RWPE1 (cell line): Measurements from ENCODE around the gene MTTP.

ENCODE experiments used
- CTCF ChIA-PET: fragments of 350-600 bp; sonication (Branson Sonifier 250); formaldehyde crosslinking; extraction: SDS; loops from one replicate; lab custom pipeline; 2021; lab: Yijun Ruan, JAX
- POLR2A ChIA-PET: fragments of 400-600 bp; formaldehyde crosslinking; extraction: SDS; loops from one replicate; lab custom pipeline; 2020; ENCODE audit warnings: antibody characterized with exemption; ENCODE audit not compliant: low non-redundant PET; lab: Yijun Ruan, JAX
- DNase-seq: peaks from one replicate; pipeline ENCODE4 v3.0.0; 2012; ENCODE audit warnings: low spot score
- H3K27ac ChIP-seq: fragments of 450-650 bp; 2 replicates; pipeline ENCODE4 v1.5.1; 2017
- CTCF ChIP-seq: fragments of 450-650 bp; conservative IDR thresholded peaks from 2 replicates; pipeline ENCODE4 v1.5.1; 2017; ENCODE audit warnings: low read depth, mild to moderate bottlenecking

MTTP gene

GRCh38 chr4:99630857-99631360 is 56.3 kb downstream of the MTTP start:
- H3K27ac ChIP-seq: no peak overlapping the region
- POLR2A ChIA-PET: no interaction called here
- CTCF ChIA-PET: no interaction called here
- DNase-seq: no peak
- no peak for TF ChIP-seq CTCF

GRCh38 chr4:99633772-99634171 is 59.1 kb downstream of the MTTP start:
- POLR2A ChIA-PET: no interaction called here
- DNase-seq: peak; percentile 39
- TF ChIP-seq CTCF: no peak
- CTCF ChIA-PET: no interaction called here
- peak overlapping the region; percentile 46; the same call in 1 of the 2 replicates for H3K27ac ChIP-seq

- no peak for DNase-seq
- ChIA-PET CTCF (no interaction called here), POLR2A (no interaction called here)
- no peak for TF ChIP-seq CTCF
- H3K27ac ChIP-seq: no peak overlapping the region
Measured at GRCh38 chr4:99634742-99635360, 60.2 kb downstream of the MTTP start.

- POLR2A ChIA-PET: no interaction called here
Measured at GRCh38 chr4:99635601-99636000, 61.0 kb downstream of the MTTP start.

GRCh38 chr4:99636422-99636821 is 61.8 kb downstream of the MTTP start:
- DNase-seq: no peak
- H3K27ac ChIP-seq: no peak overlapping the region
- ChIA-PET CTCF (no interaction called here), POLR2A (no interaction called here)
- no peak for TF ChIP-seq CTCF

More at GRCh38 chr4:99635601-99636000, 61.0 kb downstream of the MTTP start:
- CTCF ChIA-PET: no interaction called here
- TF ChIP-seq CTCF: no peak
- no peak for DNase-seq
- H3K27ac ChIP-seq: no peak overlapping the region

- no peak for TF ChIP-seq CTCF
- ChIA-PET POLR2A (no interaction called here), CTCF (no interaction called here)
- H3K27ac ChIP-seq: no peak overlapping the region
- no peak for DNase-seq
Measured at GRCh38 chr4:99637174-99637573, 62.5 kb downstream of the MTTP start.
